Measurements from ENCODE around the gene GHR. TPM values are rescaled to one million over a fixed set of nuclear protein-coding genes. Genes with fewer than 3 reads are reported as not detected.

The GHR gene
- total and polyA plus RNA-seq, 2 of the 8 experiments (the other 6 are each of a cell fraction or from before 2014, with no cell fraction given) = 0.15 to 0.19 TPM

- TF ChIP-seq, protein P1, sequence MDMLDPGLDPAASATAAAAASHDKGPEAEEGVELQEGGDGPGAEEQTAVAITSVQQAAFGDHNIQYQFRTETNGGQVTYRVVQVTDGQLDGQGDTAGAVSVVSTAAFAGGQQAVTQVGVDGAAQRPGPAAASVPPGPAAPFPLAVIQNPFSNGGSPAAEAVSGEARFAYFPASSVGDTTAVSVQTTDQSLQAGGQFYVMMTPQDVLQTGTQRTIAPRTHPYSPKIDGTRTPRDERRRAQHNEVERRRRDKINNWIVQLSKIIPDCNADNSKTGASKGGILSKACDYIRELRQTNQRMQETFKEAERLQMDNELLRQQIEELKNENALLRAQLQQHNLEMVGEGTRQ (IDR thresholded peaks at IDR 0.05; ENCODE audit: low read length) = no peak
- TF ChIP-seq KDM5A (IDR thresholded peaks at IDR 0.05; ENCODE audit: low read length) (no peak), PHF8 (conservative IDR thresholded peaks at IDR 0.05; ENCODE audit: low read depth, low read length) (no peak), FOSL1 (IDR thresholded peaks at IDR 0.05; ENCODE audit: insufficient read depth, low read depth, low read length) (no peak), EP300 (IDR thresholded peaks at IDR 0.05; ENCODE audit: borderline replicate concordance in 1 of 2, low read depth in 2 of 2, low read length in 2 of 2) (no peak), CEBPB (IDR thresholded peaks at IDR 0.05; ENCODE audit: low read depth, low read length) (no peak), POU5F1 (IDR thresholded peaks at IDR 0.05; ENCODE audit: low read depth, low read length) (no peak)
These were observed 253.1 kb downstream of the GHR start (continued) for GRCh38 chr5:42676362-42676761.

Data from H1 (cell line).